Ishikawa (cell line): ENCODE data around the gene SLC6A11.

Source experiments
- CEBPB ChIP-seq: IDR thresholded peaks from 2 replicates; pipeline ENCODE4 v1.6.1; 2012
- CREB1 ChIP-seq: IDR thresholded peaks from 2 replicates; pipeline ENCODE4 v1.6.1; 2012; ENCODE audit warnings: low read depth
- EGR1 ChIP-seq: IDR thresholded peaks from 2 replicates; pipeline ENCODE4 v1.6.1; 2012
- EP300 ChIP-seq: IDR thresholded peaks from 2 replicates; pipeline ENCODE4 v1.6.1; 2012; ENCODE audit warnings: borderline replicate concordance
- FOXM1 ChIP-seq: IDR thresholded peaks from 2 replicates; pipeline ENCODE4 v1.6.1; 2012; ENCODE audit warnings: low read depth, borderline replicate concordance
- NFIC ChIP-seq: IDR thresholded peaks from 2 replicates; pipeline ENCODE4 v1.6.1; 2012
- RAD21 ChIP-seq: IDR thresholded peaks from 2 replicates; pipeline ENCODE4 v1.6.1; 2012; ENCODE audit warnings: low read depth
- TAF1 ChIP-seq: IDR thresholded peaks from 2 replicates; pipeline ENCODE4 v1.6.1; 2012; ENCODE audit warnings: low read depth, mild to moderate bottlenecking
- TCF12 ChIP-seq: IDR thresholded peaks from 2 replicates; pipeline ENCODE4 v1.6.1; 2012; ENCODE audit warnings: low read depth
- TEAD4 ChIP-seq: IDR thresholded peaks from 2 replicates; pipeline ENCODE4 v1.6.1; 2012
- YY1 ChIP-seq: IDR thresholded peaks from 2 replicates; pipeline ENCODE4 v1.6.1; 2012; ENCODE audit warnings: low read depth
- ZBTB7A ChIP-seq: IDR thresholded peaks from 2 replicates; pipeline ENCODE4 v1.6.1; 2012; ENCODE audit warnings: low read depth
- TF ChIP-seq, protein P1 (sequence below): IDR thresholded peaks from 2 replicates; pipeline ENCODE4 v1.6.1; 2012
- TF ChIP-seq, protein P2 (sequence below): IDR thresholded peaks from 2 replicates; pipeline ENCODE4 v1.6.1; 2012; ENCODE audit warnings: low read depth, mild to moderate bottlenecking
- TF ChIP-seq, protein P3 (sequence below): IDR thresholded peaks from 2 replicates; pipeline ENCODE4 v1.6.1; 2012

SLC6A11 gene

DNA sequence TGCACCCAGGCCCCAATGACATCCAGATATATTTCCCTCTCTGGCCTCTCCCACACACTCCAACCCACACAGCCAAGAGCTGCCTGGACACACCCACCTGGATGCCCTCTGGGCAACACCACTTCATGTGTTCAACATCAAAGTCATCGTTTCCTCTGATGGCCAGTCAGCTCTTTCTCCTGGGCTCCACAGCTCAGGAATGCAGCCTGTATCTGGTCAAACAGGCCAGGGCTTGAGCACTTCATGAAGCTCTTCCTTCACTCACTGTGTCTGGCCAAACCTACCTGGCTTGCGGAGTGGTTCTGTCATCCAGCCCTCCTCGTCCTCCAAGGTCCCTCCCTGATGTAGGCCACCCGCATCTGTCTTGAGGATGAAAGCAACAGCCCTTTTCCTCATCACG is 35.8 kb upstream of the SLC6A11 start:
- TF ChIP-seq EP300 (no peak), EGR1 (no peak)
- TF ChIP-seq, protein P1, sequence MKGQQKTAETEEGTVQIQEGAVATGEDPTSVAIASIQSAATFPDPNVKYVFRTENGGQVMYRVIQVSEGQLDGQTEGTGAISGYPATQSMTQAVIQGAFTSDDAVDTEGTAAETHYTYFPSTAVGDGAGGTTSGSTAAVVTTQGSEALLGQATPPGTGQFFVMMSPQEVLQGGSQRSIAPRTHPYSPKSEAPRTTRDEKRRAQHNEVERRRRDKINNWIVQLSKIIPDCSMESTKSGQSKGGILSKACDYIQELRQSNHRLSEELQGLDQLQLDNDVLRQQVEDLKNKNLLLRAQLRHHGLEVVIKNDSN, result no peak

DNA sequence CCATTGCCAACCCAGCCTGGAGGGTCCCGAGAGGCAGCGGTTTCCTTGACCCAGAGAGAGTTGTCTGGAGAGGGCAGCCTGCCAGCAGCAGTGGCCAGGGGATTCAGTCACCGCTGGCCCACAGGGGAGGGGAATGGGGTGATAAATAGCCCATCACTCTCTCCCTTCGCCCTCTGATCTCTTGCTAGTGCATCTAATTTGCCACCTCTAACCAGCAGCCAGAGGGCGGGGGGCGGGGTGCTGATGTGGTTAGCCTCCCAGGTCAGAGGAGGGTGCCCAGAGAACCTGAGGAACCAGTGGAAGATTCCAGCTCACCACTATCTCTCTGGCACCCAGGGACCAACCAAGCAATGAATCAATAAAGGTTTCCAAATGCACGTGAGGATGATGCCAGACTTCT is 35.1 kb upstream of the SLC6A11 start:
- TF ChIP-seq FOXM1 (no peak), YY1 (no peak), TCF12 (no peak), CEBPB (no peak), TAF1 (no peak), EGR1 (no peak), ZBTB7A (no peak)
- TF ChIP-seq, protein P2, sequence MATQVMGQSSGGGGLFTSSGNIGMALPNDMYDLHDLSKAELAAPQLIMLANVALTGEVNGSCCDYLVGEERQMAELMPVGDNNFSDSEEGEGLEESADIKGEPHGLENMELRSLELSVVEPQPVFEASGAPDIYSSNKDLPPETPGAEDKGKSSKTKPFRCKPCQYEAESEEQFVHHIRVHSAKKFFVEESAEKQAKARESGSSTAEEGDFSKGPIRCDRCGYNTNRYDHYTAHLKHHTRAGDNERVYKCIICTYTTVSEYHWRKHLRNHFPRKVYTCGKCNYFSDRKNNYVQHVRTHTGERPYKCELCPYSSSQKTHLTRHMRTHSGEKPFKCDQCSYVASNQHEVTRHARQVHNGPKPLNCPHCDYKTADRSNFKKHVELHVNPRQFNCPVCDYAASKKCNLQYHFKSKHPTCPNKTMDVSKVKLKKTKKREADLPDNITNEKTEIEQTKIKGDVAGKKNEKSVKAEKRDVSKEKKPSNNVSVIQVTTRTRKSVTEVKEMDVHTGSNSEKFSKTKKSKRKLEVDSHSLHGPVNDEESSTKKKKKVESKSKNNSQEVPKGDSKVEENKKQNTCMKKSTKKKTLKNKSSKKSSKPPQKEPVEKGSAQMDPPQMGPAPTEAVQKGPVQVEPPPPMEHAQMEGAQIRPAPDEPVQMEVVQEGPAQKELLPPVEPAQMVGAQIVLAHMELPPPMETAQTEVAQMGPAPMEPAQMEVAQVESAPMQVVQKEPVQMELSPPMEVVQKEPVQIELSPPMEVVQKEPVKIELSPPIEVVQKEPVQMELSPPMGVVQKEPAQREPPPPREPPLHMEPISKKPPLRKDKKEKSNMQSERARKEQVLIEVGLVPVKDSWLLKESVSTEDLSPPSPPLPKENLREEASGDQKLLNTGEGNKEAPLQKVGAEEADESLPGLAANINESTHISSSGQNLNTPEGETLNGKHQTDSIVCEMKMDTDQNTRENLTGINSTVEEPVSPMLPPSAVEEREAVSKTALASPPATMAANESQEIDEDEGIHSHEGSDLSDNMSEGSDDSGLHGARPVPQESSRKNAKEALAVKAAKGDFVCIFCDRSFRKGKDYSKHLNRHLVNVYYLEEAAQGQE, result no peak
- TF ChIP-seq, protein P1, result no peak

DNA sequence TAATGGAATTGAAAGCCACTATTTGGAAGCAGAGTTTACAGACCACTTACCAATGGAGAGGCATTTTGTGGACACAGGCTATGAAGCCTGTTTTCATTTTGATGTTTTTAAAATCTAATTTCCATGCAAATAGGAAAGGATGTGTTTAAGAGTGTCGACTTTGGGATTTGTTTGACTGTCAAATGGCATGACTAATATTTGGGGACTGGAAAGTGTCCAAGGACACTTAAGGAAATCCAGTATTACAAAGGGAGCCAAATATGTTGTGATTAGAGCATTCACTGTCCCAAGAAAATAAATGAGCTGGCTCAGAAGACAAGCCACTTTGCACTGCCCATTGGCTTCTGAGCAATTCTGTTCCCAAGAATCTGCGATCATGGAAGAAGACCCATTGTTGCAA is 34.0 kb upstream of the SLC6A11 start:
- no peak for TF ChIP-seq NFIC
- no peak for TF ChIP-seq RAD21
- TF ChIP-seq, protein P1, result no peak
- TF ChIP-seq, protein P2, result no peak
- TF ChIP-seq EP300, result no peak

DNA sequence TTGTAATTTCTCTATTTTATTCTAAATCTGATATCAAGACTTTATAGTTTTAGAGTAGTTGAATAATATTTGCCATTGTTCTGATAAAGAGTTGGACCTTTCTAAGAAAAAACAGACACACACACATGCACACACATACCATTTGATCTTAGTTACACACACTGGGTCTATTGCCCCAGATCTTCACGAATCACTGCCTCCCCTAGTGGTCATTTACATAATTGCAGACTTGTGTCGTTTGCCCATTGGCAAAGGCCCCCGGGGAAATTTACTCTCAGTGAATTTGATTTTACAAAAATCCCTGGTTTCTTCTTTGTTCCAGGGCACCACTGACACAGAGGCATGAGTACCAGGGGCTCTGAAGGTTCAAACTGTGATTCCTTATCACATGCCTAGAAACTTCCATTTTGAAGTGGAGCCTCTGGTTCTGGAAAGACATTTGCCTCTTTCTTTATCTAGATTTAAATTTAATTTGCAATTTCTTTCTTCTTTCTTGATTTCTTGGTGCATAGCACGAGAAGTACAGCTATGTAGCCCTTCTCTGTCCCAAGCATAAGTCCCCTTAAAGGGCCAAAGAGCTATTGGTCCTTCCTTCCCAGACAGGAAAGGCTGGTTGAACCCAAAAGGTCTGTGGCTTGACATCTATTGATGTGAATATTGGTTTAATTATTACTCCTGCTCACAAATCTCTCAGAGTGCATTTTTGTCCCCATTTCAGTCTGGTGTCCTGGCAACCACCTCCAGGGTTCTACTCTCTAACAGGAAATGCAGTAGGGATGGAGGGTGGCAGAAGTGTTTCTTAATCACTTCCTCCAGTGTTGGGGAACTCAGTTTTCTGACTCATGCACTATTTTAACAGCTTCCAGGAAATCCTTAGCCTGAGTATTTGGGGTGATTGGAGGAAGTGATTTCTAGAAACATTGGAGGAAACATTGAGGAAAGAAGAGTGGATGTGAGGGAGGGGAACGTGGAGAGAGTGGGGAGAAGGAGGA is 32.4 kb upstream of the SLC6A11 start:
- TF ChIP-seq ZBTB7A, result no peak
- TF ChIP-seq RAD21, result peak; percentile 42; the same call in 1 of the 2 replicates

DNA sequence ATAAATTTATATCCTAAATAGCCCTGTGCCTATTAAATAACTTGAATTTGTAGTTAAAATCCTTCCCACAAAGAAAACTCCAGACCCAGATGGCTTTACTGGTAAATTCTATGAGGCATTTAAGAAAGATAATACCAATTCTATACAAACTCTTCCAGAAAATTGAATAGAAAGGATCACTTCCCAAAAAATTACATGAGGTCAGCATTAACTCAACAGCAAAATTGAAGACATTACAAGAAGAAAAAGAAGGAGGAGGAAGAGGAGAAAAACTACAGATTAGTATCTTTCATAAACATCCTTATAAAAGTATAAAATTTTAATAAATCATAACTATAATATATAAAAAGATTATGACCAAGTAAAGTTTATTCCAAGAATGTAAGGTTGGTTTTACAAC is 29.4 kb upstream of the SLC6A11 start:
- TF ChIP-seq CREB1 (no peak), TAF1 (no peak), NFIC (no peak), TCF12 (no peak), EP300 (no peak), EGR1 (no peak), CEBPB (no peak), FOXM1 (no peak), ZBTB7A (no peak)
- TF ChIP-seq, protein P1, result no peak
- TF ChIP-seq, protein P3, sequence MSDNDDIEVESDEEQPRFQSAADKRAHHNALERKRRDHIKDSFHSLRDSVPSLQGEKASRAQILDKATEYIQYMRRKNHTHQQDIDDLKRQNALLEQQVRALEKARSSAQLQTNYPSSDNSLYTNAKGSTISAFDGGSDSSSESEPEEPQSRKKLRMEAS, result no peak

DNA sequence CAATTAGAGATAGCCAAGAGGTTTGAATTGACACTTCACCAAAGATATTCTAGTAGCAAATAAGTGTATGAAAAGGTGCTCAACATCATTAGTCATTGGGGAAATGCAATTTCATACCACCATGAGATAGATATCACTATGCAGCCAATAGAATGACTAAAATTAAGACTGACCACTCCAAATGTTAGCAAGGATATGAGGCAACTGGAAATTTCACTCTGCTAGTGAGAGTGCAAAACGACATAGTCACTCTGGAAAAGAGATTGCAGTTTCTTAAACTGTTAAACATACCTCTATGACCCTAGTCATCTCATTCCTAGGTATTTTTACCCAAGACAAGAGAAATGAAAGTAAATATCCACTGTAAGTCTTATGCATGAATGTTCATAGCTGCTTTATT is 27.6 kb upstream of the SLC6A11 start:
- no peak for TF ChIP-seq TEAD4
- TF ChIP-seq, protein P3, result no peak
- TF ChIP-seq, protein P1, result no peak
- no peak for TF ChIP-seq FOXM1
- TF ChIP-seq TCF12, result no peak
- TF ChIP-seq CREB1, result no peak
- no peak for TF ChIP-seq EP300
- no peak for TF ChIP-seq TAF1
- TF ChIP-seq EGR1, result no peak
- TF ChIP-seq CEBPB, result no peak
